Measurements from ENCODE around the gene TBX5. TPM values are rescaled to one million over a fixed set of nuclear protein-coding genes. Genes with fewer than 3 reads are reported as not detected.
A peak's percentile ranks its signal among the peaks of the same experiment; 100 is the strongest.

Gene TBX5
- total and polyA plus RNA-seq, 2 of the 4 experiments (the other 2 are of a cell fraction): 13.3 to 14.7 TPM

DNA sequence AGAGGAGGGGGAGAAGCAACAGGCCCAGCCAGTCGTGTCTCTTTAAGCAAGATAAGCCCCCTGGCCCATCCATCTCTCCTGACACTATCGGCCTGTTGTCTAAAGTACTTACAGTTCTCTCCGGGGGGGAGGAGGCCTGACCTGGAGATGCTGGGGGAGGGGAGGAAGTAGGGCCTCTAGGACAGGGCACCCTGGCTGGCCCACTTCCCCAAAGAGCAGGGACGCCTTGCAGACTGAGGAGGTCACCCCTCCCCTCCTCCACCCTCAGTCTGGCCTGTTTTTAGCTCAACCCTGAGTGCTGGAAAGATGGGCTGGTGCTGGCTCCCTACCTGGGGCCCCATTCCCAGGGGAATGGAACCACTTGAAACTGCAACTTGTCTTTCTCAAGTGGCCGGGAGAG is 70.3 kb downstream of the TBX5 start:
- ChIA-PET POLR2A (ENCODE audit: unreplicated experiment) (no interaction called here), CTCF (no interaction called here)

More for the DNA sequence above, 70.3 kb downstream of the TBX5 start:
- Histone ChIP-seq H3K4me1 (ENCODE audit: control insufficient read depth, insufficient read depth, low read length) (no peaks in the 10 kb centered on the region), H2AK5ac (ENCODE audit: low read depth, low read length) (no peak overlapping the region), H3K56ac (ENCODE audit: extremely low read depth, insufficient read depth, low read length) (no peak overlapping the region), H3K14ac (replicated peaks; ENCODE audit: low read depth, low read length) (no peak overlapping the region), H3K27me3 (ENCODE audit: control insufficient read depth, insufficient read depth, low read length) (peaks cover 3% of the 10 kb centered on the region), H2AK9ac (replicated peaks; ENCODE audit: low read depth, low read length, poor library complexity) (peak overlapping the region; percentile 68), H3K79me1 (ENCODE audit: low read depth in 1 of 2, low read length in 2 of 2) (no peaks in the 10 kb centered on the region), H3K9me3 (ENCODE audit: control insufficient read depth, insufficient read depth, low read length) (no peaks in the 10 kb centered on the region), H3K4ac (ENCODE audit: low read depth, low read length) (no peak overlapping the region), H3K23ac (ENCODE audit: low read depth, low read length) (no peak overlapping the region), H3K36me3 (ENCODE audit: control insufficient read depth, insufficient read depth, low read length) (no peaks in the 10 kb centered on the region), H3K9ac (ENCODE audit: low read depth, low read length) (no peak overlapping the region), H4K8ac (ENCODE audit: low read depth in 2 of 2, low read length in 2 of 2) (no peak overlapping the region), H2BK15ac (ENCODE audit: low read depth, low read length) (no peak overlapping the region; the same call in 2 of the 3 replicates), H4K20me1 (ENCODE audit: insufficient read depth, low read length) (no peaks in the 10 kb centered on the region), H4K91ac (ENCODE audit: insufficient read depth, low read depth, low read length) (no peak overlapping the region), H2BK120ac (ENCODE audit: low read depth, low read length) (no peak overlapping the region), H3K27ac (ENCODE audit: insufficient read depth, low read length) (no peak overlapping the region), H3K4me2 (ENCODE audit: low read depth, low read length) (no peak overlapping the region), H3K9me1 (ENCODE audit: insufficient read depth, low read length) (no peaks in the 10 kb centered on the region), H2BK20ac (ENCODE audit: low read depth, low read length) (no peak overlapping the region), H2AFZ (replicated peaks; ENCODE audit: low read length, poor library complexity) (peak overlapping the region; percentile 19), H2BK5ac (ENCODE audit: low read depth, low read length, poor library complexity, severe bottlenecking) (no peak overlapping the region), H4K5ac (ENCODE audit: low read depth, low read length) (no peak overlapping the region), H3K18ac (ENCODE audit: low read depth, low read length) (no peak overlapping the region), H3K4me3 (ENCODE audit: insufficient read depth, low read depth, low read length) (no peak overlapping the region)
- dilution Hi-C loops (cut with HindIII; ENCODE audit: low sequenced_read_pairs, unreplicated experiment): no loop called here
- no peak for ATAC-seq (ENCODE audit: low read depth)
- intact Hi-C loops (cut with micrococcal nuclease): no loop called here
- WGBS, 2 experiments (ENCODE audit: extremely low coverage in 2 of 2, insufficient read length in 1 of 2): no CpG with 5 or more reads among the region's 5 CpGs
- BruUV-seq (replicated peaks): no TSS peak
- DNase-seq: no peak
- in situ Hi-C loops (cut with MboI; ENCODE audit: low sequenced_read_pairs): no loop called here
- TF ChIP-seq MAFK (IDR thresholded peaks at IDR 0.05; ENCODE audit: low read depth, low read length): no peak
- no peak for TF ChIP-seq CEBPB (IDR thresholded peaks at IDR 0.05; ENCODE audit: low read depth, low read length)
- no peak for TF ChIP-seq POLR2A (IDR thresholded peaks at IDR 0.05; ENCODE audit: low read depth, low read length)
